Fibroblast of lung (primary cell): Measurements from ENCODE around the gene RALA. TPM values are rescaled to one million over a fixed set of nuclear protein-coding genes. Genes with fewer than 3 reads are reported as not detected.

Experiments used
- DNase-seq, 2 donors: peaks; one replicate each; pipeline versions ENCODE4 v3.0.0 to v3.0.0-alpha.2; 2010; ENCODE audit warnings: low read depth in 2 of 2
- H2AFZ ChIP-seq: 2 replicates; pipeline ENCODE4 v1.5.1; 2012; ENCODE audit warnings: low read length, control low read depth, inconsistent platforms
- H3K27ac ChIP-seq: 2 replicates; pipeline ENCODE4 v1.5.1; 2011; ENCODE audit warnings: low read length, control low read depth; ENCODE audit not compliant: insufficient read depth
- H3K27me3 ChIP-seq: 2 replicates; pipeline ENCODE4 v1.5.1; 2011; ENCODE audit warnings: mild to moderate bottlenecking, low read length; ENCODE audit not compliant: control insufficient read depth, insufficient read depth
- H3K36me3 ChIP-seq: 2 replicates; pipeline ENCODE4 v1.5.1; 2011; ENCODE audit warnings: low read length; ENCODE audit not compliant: control insufficient read depth, insufficient read depth
- H3K4me1 ChIP-seq: 2 replicates; pipeline ENCODE4 v1.5.1; 2011; ENCODE audit warnings: low read length; ENCODE audit not compliant: control insufficient read depth, insufficient read depth; ENCODE audit errors: extremely low read depth
- H3K4me2 ChIP-seq: 2 replicates; pipeline ENCODE4 v1.5.1; 2011; ENCODE audit warnings: low read length, control low read depth; ENCODE audit not compliant: insufficient read depth; ENCODE audit errors: extremely low read depth
- H3K4me3 ChIP-seq, 4 experiments: fragments of 200-600 bp in 1 of 4; sonication (generic) in 1 of 4; replicated peaks in 1 of 4; 2 replicates each; pipeline ENCODE4 v1.5.1; 2011 to 2016; ENCODE audit warnings: low read length in 4 of 4, low read depth in 3 of 4, mild to moderate bottlenecking in 3 of 4, control low read depth in 2 of 4, inconsistent platforms in 1 of 4, mixed read lengths in 1 of 4; ENCODE audit not compliant: insufficient read depth in 1 of 4; ENCODE audit errors: control extremely low read depth in 1 of 4
- H3K79me2 ChIP-seq: 2 replicates; pipeline ENCODE4 v1.5.1; 2012; ENCODE audit warnings: mild to moderate bottlenecking, low read length, inconsistent platforms; ENCODE audit not compliant: control insufficient read depth, insufficient read depth
- H3K9ac ChIP-seq: 2 replicates; pipeline ENCODE4 v1.5.1; 2011; ENCODE audit warnings: mild to moderate bottlenecking, low read length, control low read depth; ENCODE audit not compliant: insufficient read depth
- H3K9me3 ChIP-seq: 2 replicates; pipeline ENCODE4 v1.5.1; 2012; ENCODE audit warnings: low read depth, low read length; ENCODE audit not compliant: control insufficient read depth, insufficient read depth
- H4K20me1 ChIP-seq: 2 replicates; pipeline ENCODE4 v1.5.1; 2011; ENCODE audit warnings: low read length; ENCODE audit not compliant: control insufficient read depth, insufficient read depth; ENCODE audit errors: extremely low read depth
- CTCF ChIP-seq, 2 donors: IDR thresholded peaks in 1 of 2; conservative IDR thresholded peaks in 1 of 2; 1 replicate in 1 of 2; 2 replicates in 1 of 2; pipeline ENCODE4 v1.5.1; 2011 to 2012; ENCODE audit warnings: low read length in 2 of 2, control low read depth in 1 of 2, inconsistent platforms in 1 of 2, low read depth in 1 of 2, mild to moderate bottlenecking in 1 of 2
- EZH2 ChIP-seq: IDR thresholded peaks from 2 replicates; pipeline ENCODE4 v1.5.1; 2012; ENCODE audit warnings: low read length, control low read depth, mild to moderate bottlenecking; ENCODE audit errors: missing control alignments
- polyA plus RNA-seq, 2 donors: library from polyadenylated mRNA; depleted of rRNA in 1 of 2; stranded (reverse) in 1 of 2; unstranded in 1 of 2; fragments of >200 nt; gene quantifications; 2 replicates each; pipeline ENCODE4 v1.2.1, GENCODE V29; 2011 to 2012; ENCODE audit warnings: missing spikeins in 1 of 2
- total RNA-seq: library from RNA; depleted of rRNA; stranded (reverse); fragments of >200 nt; gene quantifications from 2 replicates; pipeline ENCODE4 v1.2.1, GENCODE V29; 2014

Gene RALA
- total and polyA plus RNA-seq, 2 donors (not counting 1 experiment from before 2014, with no cell fraction given) = 46.1 to 50.9 TPM

DNA sequence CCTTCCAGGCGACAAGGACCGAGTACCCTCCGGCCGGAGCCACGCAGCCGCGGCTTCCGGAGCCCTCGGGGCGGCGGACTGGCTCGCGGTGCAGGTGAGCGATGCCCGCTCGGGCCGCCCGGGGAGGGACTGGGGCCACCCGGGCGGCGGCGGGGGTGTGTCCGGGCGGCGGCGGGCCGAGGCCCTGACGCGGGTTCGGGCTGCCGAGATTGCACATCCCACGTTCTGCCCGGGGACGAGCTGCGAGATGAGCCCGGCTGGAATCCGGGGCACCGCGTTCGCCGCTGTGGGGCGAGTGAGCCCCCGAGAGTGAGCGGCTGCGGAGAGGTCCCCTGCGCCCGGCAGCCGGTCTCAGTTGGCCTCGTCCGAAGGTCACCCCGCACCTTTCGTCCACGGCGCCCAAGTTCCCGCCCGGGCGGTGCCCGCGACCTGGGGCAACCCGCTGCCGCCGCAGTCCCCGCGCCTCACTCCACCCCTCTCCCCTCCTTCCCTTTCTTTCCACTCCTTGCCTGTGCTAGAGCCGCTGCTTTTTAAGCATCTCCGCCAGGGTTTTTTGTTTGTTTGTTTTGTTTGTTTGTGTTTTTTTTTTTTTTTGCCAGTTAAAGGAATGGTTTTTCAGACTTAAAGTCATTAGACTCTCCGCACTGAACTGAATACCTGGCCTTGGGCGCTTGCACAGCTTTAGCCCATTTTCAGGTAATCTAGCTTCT lies 515 bp downstream of the RALA start:
- H3K9ac ChIP-seq = peak overlapping the region; percentile 96
- peak overlapping the region; percentile 69 for H3K4me2 ChIP-seq
- no peaks in the 10 kb centered on the region for H3K9me3 ChIP-seq
- H4K20me1 ChIP-seq = peaks cover 2% of the 10 kb centered on the region
- H3K4me1 ChIP-seq = peaks cover 14% of the 10 kb centered on the region
- peak overlapping the region; percentile 52 for H2AFZ ChIP-seq
- H3K27ac ChIP-seq = peak overlapping the region; percentile 99
- H3K4me3 ChIP-seq = peak overlapping the region; percentile 43 to 89 (median 68)
- peaks cover 58% of the 10 kb centered on the region for H3K79me2 ChIP-seq
- TF ChIP-seq CTCF (conservative IDR thresholded peaks at IDR 0.05 in 1 of 2, IDR thresholded peaks at IDR 0.05 in 1 of 2; ENCODE audit: low read depth in 1 of 2, low read length in 2 of 2) (no peak), EZH2 (no peak)
- no peaks in the 10 kb centered on the region for H3K27me3 ChIP-seq
- H3K36me3 ChIP-seq = no peaks in the 10 kb centered on the region
- DNase-seq = no peak

- H3K79me2 ChIP-seq = peaks cover 62% of the 10 kb centered on the region
- peak; percentile 35 to 61 for DNase-seq
- H3K4me1 ChIP-seq = peaks cover 14% of the 10 kb centered on the region
- H3K27me3 ChIP-seq = no peaks in the 10 kb centered on the region
- peak overlapping the region; percentile 96 for H3K9ac ChIP-seq
- peaks cover 2% of the 10 kb centered on the region for H4K20me1 ChIP-seq
- H3K9me3 ChIP-seq = no peaks in the 10 kb centered on the region
- TF ChIP-seq CTCF (conservative IDR thresholded peaks at IDR 0.05 in 1 of 2, IDR thresholded peaks at IDR 0.05 in 1 of 2; ENCODE audit: low read depth in 1 of 2, low read length in 2 of 2) = peak in 1 of 2 donors; percentile 8
- no peak for TF ChIP-seq EZH2
- no peak overlapping the region for H2AFZ ChIP-seq
- H3K4me2 ChIP-seq = peak overlapping the region; percentile 69
- no peaks in the 10 kb centered on the region for H3K36me3 ChIP-seq
- peak overlapping the region; percentile 43 to 89 (median 68) for H3K4me3 ChIP-seq
- H3K27ac ChIP-seq = peak overlapping the region; percentile 99
Observed at GRCh38 chr7:39624442-39624807, 1.1 kb downstream of the RALA start.

DNA sequence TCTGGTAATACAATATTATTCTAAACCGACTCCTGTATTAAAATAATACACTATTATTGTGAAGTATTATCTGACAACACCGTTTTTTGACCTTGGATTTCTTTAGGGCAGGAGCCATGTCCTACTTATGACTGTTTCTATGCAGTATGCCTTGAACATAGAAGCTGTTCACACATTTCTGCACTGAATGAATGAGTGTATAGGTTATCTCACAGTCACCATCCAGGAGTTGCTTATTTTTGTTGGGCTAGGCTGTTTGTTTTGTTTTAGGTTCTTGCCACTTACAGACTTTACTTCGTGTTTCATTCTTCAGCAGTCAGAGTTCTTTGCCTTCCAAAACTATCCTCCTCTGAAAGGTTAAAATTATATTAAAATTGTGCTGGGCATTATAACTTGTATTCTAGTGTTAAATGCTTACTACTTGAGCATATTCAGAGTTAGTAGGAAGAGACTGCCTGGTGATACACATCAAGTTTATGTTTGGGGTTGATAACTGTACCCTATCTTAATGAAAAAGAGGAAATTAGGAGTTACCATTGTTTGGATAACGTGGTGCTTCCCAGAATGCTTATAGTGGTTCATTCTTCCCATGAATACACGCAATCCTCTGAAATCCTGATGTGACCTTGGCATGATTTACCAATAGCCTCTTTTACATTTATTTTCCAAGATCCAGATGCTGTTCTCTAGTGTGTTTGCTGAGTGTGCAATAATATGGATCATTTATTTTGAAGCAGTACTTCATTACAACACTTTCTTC lies 1.7 kb downstream of the RALA start:
- H4K20me1 ChIP-seq = peaks cover 2% of the 10 kb centered on the region
- H3K79me2 ChIP-seq = peaks cover 66% of the 10 kb centered on the region
- no peaks in the 10 kb centered on the region for H3K9me3 ChIP-seq
- peak in 1 of 2 donors; percentile 89 for DNase-seq
- H3K27me3 ChIP-seq = no peaks in the 10 kb centered on the region
- H3K9ac ChIP-seq = no peak overlapping the region
- H3K4me2 ChIP-seq = peak overlapping the region; percentile 69
- peaks cover 14% of the 10 kb centered on the region for H3K4me1 ChIP-seq
- no peak for TF ChIP-seq EZH2
- TF ChIP-seq CTCF (conservative IDR thresholded peaks at IDR 0.05 in 1 of 2, IDR thresholded peaks at IDR 0.05 in 1 of 2; ENCODE audit: low read depth in 1 of 2, low read length in 2 of 2) = no peak
- H3K36me3 ChIP-seq = no peaks in the 10 kb centered on the region
- H3K4me3 ChIP-seq = peak overlapping the region; percentile 43 to 89 (median 68)
- H2AFZ ChIP-seq = no peak overlapping the region
- H3K27ac ChIP-seq = peak overlapping the region; percentile 99
